SK-N-SH treated with all-trans-retinoic acid at 6 μM for 48 hours (cell line): Measurements from ENCODE around the gene LCNL1.

Experiments
- ATAC-seq: fragments of 200-7000 bp; cut with Tn5 transposase; 3 replicates; pipeline ENCODE4 v1.9.1; 2020; ENCODE audit warnings: mild to moderate bottlenecking, moderate library complexity
- ARNTL ChIP-seq: fragments of 450-650 bp; formaldehyde crosslinking; IDR thresholded peaks from 2 replicates; pipeline ENCODE4 v1.5.0; 2020; ENCODE audit warnings: low read depth, mild to moderate bottlenecking, moderate library complexity, borderline replicate concordance
- BACH2 ChIP-seq: fragments of 250-450 bp; sonication (Bioruptor Pico); IDR thresholded peaks from 2 replicates; pipeline ENCODE4 v1.9.0; 2021; ENCODE audit warnings: mild to moderate bottlenecking, borderline replicate concordance
- CREB5 ChIP-seq: fragments of 250-450 bp; sonication (Bioruptor Pico); IDR thresholded peaks from 2 replicates; pipeline ENCODE4 v1.5.1; 2020; ENCODE audit warnings: low read depth, mild to moderate bottlenecking, moderate library complexity
- CSDC2 ChIP-seq: fragments of 250-450 bp; sonication (Bioruptor Pico); IDR thresholded peaks from 2 replicates; pipeline ENCODE4 v1.5.0; 2020; ENCODE audit warnings: mild to moderate bottlenecking, moderate library complexity
- CSRNP3 ChIP-seq: fragments of 250-450 bp; sonication (Bioruptor Pico); IDR thresholded peaks from 2 replicates; pipeline ENCODE4 v1.5.1; 2021; ENCODE audit warnings: mild to moderate bottlenecking, moderate library complexity
- ESRRG ChIP-seq: fragments of 250-450 bp; sonication (Bioruptor Pico); IDR thresholded peaks from 2 replicates; pipeline ENCODE4 v1.6.1; 2021; ENCODE audit warnings: mild to moderate bottlenecking
- GLIS3 ChIP-seq: fragments of 250-450 bp; sonication (Bioruptor Pico); IDR thresholded peaks from 2 replicates; pipeline ENCODE4 v1.5.0; 2020; ENCODE audit warnings: mild to moderate bottlenecking, moderate library complexity
- ISL1 ChIP-seq: fragments of 250-450 bp; sonication (Bioruptor Pico); IDR thresholded peaks from 2 replicates; pipeline ENCODE4 v2.1.2; 2022; ENCODE audit warnings: mild to moderate bottlenecking, moderate library complexity
- POU6F1 ChIP-seq: fragments of 250-450 bp; sonication (Bioruptor Pico); IDR thresholded peaks from 2 replicates; pipeline ENCODE4 v1.8.0; 2021; ENCODE audit warnings: low read depth, mild to moderate bottlenecking, moderate library complexity, borderline replicate concordance
- PPARA ChIP-seq: fragments of 250-450 bp; sonication (Bioruptor Pico); IDR thresholded peaks from 2 replicates; pipeline ENCODE4 v1.5.0; 2020; ENCODE audit warnings: mild to moderate bottlenecking, borderline replicate concordance
- RARB ChIP-seq: fragments of 250-450 bp; sonication (Bioruptor Pico); IDR thresholded peaks from 2 replicates; pipeline ENCODE4 v1.8.0; 2021; ENCODE audit warnings: mild to moderate bottlenecking, moderate library complexity
- SNAI2 ChIP-seq: fragments of 250-450 bp; sonication (Bioruptor Pico); IDR thresholded peaks from 2 replicates; pipeline ENCODE4 v1.5.0; 2020; ENCODE audit warnings: mild to moderate bottlenecking, moderate library complexity
- TCF4 ChIP-seq: fragments of 250-450 bp; sonication (Bioruptor Pico); IDR thresholded peaks from 2 replicates; pipeline ENCODE4 v1.8.0; 2021; ENCODE audit warnings: mild to moderate bottlenecking, moderate library complexity, borderline replicate concordance
- TOX ChIP-seq: fragments of 250-450 bp; sonication (Bioruptor Pico); IDR thresholded peaks from 2 replicates; pipeline ENCODE4 v1.8.0; 2021; ENCODE audit warnings: mild to moderate bottlenecking, moderate library complexity, borderline replicate concordance
- TSHZ2 ChIP-seq: fragments of 250-450 bp; sonication (Bioruptor Pico); IDR thresholded peaks from 2 replicates; pipeline ENCODE4 v1.5.0; 2020; ENCODE audit warnings: mild to moderate bottlenecking, moderate library complexity
- ZFP3 ChIP-seq: fragments of 250-450 bp; sonication (Bioruptor Pico); IDR thresholded peaks from 2 replicates; pipeline ENCODE4 v1.5.0; 2020; ENCODE audit warnings: mild to moderate bottlenecking, moderate library complexity
- ZFP30 ChIP-seq: fragments of 450-650 bp; formaldehyde crosslinking; IDR thresholded peaks from 2 replicates; pipeline ENCODE4 v1.5.0; 2022; ENCODE audit warnings: mild to moderate bottlenecking, moderate library complexity
- ZNF565 ChIP-seq: fragments of 450-650 bp; formaldehyde crosslinking; conservative IDR thresholded peaks from 2 replicates; pipeline ENCODE4 v1.5.0; 2020; ENCODE audit warnings: low read depth, mild to moderate bottlenecking, moderate library complexity
- ZNF70 ChIP-seq: fragments of 450-650 bp; formaldehyde crosslinking; IDR thresholded peaks from 2 replicates; pipeline ENCODE4 v1.5.0; 2020; ENCODE audit warnings: mild to moderate bottlenecking, moderate library complexity
- ZNF8 ChIP-seq: fragments of 450-650 bp; formaldehyde crosslinking; IDR thresholded peaks from 2 replicates; pipeline ENCODE4 v1.5.0; 2020; ENCODE audit warnings: mild to moderate bottlenecking, moderate library complexity

LCNL1 gene

GRCh38 chr9:137012694-137013570 is 30.1 kb downstream of the LCNL1 start:
- no peak for ATAC-seq

GRCh38 chr9:137013571-137013940 is 30.8 kb downstream of the LCNL1 start:
- ATAC-seq, result no peak
- TF ChIP-seq CSDC2 (CRISPR knock-in tag), result no peak

More at GRCh38 chr9:137012694-137013570, 30.1 kb downstream of the LCNL1 start:
- TF ChIP-seq CSDC2 (CRISPR knock-in tag) (no peak), ZNF565 (CRISPR knock-in tag) (no peak), ESRRG (CRISPR knock-in tag) (no peak), TOX (CRISPR knock-in tag) (no peak), SNAI2 (CRISPR knock-in tag) (no peak), ISL1 (CRISPR knock-in tag) (no peak), ARNTL (CRISPR knock-in tag) (no peak), CSRNP3 (CRISPR knock-in tag) (no peak), RARB (CRISPR knock-in tag) (no peak), GLIS3 (CRISPR knock-in tag) (no peak), BACH2 (no peak), ZNF70 (CRISPR knock-in tag) (no peak), ZFP3 (CRISPR knock-in tag) (no peak)

GRCh38 chr9:137014166-137014565 is 31.4 kb downstream of the LCNL1 start:
- no peak for ATAC-seq
- no peak for TF ChIP-seq POU6F1
- TF ChIP-seq CSDC2 (CRISPR knock-in tag), result no peak
- TF ChIP-seq ZFP30, result no peak
- no peak for TF ChIP-seq BACH2
- TF ChIP-seq ZNF8 (CRISPR knock-in tag), result no peak
- TF ChIP-seq PPARA, result no peak
- TF ChIP-seq RARB (CRISPR knock-in tag), result no peak
- TF ChIP-seq ZFP3 (CRISPR knock-in tag), result no peak
- no peak for TF ChIP-seq SNAI2 (CRISPR knock-in tag)

- TF ChIP-seq ISL1 (CRISPR knock-in tag), result no peak
- no peak for ATAC-seq
These were observed 32.2 kb downstream of the LCNL1 start for GRCh38 chr9:137014776-137015539.

- no peak for ATAC-seq
These were observed 32.7 kb downstream of the LCNL1 start for GRCh38 chr9:137015540-137015930.

More at GRCh38 chr9:137015540-137015930, 32.7 kb downstream of the LCNL1 start:
- TF ChIP-seq ZNF70 (CRISPR knock-in tag) (no peak), POU6F1 (no peak), TOX (CRISPR knock-in tag) (no peak), ARNTL (CRISPR knock-in tag) (no peak), ISL1 (CRISPR knock-in tag) (no peak), ESRRG (CRISPR knock-in tag) (no peak), CREB5 (CRISPR knock-in tag) (no peak), TSHZ2 (CRISPR knock-in tag) (no peak), BACH2 (no peak), ZFP30 (no peak), CSRNP3 (CRISPR knock-in tag) (no peak), ZFP3 (CRISPR knock-in tag) (no peak), RARB (CRISPR knock-in tag) (no peak), TCF4 (CRISPR knock-in tag) (no peak), ZNF8 (CRISPR knock-in tag) (no peak), GLIS3 (CRISPR knock-in tag) (no peak)
